Epithelial cell of proximal tubule (primary cell): Measurements from ENCODE around the gene CNTF. TPM values are rescaled to one million over a fixed set of nuclear protein-coding genes. Genes with fewer than 3 reads are reported as not detected.

Experiments
- DNase-seq: peaks from one replicate; pipeline ENCODE4 v3.0.0-alpha.2; 2011; ENCODE audit warnings: low read depth
- H3K4me3 ChIP-seq: 2 replicates; pipeline ENCODE4 v1.5.1; 2011; ENCODE audit warnings: low read depth, mild to moderate bottlenecking, low read length
- total RNA-seq: library from RNA; depleted of rRNA; stranded (reverse); fragments of >200 nt; gene quantifications from 2 replicates; pipeline ENCODE4 v1.2.3, GENCODE V29; 2015
- TF ChIP-seq, protein P1 (sequence below): conservative IDR thresholded peaks from 2 replicates; pipeline ENCODE4 v1.5.1; 2012; ENCODE audit warnings: low read depth, mild to moderate bottlenecking, low read length

Gene CNTF
- total RNA-seq, 1 donor from 2014 or later = 0.29 TPM

DNA sequence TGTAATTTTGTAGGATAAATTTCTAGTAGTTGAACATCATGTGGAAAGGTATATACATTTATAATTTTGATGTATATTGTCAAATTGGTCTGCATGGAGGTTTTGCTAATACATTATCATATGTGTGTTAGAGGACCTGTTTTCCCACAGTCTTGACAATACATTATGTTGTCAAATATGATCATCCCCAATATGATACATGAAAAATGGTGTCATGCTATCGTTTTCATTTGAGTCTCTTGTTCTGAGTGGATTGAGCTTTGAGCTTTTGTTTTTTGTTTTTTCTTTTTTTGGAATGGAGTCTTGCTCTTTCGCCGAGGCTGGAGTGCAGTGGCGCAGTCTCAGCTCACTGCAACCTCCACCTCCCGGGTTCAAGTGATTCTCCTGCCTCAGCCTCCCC, 14.1 kb upstream of the CNTF start:
- no peak overlapping the region for H3K4me3 ChIP-seq
- no peak for DNase-seq
- TF ChIP-seq, protein P1, sequence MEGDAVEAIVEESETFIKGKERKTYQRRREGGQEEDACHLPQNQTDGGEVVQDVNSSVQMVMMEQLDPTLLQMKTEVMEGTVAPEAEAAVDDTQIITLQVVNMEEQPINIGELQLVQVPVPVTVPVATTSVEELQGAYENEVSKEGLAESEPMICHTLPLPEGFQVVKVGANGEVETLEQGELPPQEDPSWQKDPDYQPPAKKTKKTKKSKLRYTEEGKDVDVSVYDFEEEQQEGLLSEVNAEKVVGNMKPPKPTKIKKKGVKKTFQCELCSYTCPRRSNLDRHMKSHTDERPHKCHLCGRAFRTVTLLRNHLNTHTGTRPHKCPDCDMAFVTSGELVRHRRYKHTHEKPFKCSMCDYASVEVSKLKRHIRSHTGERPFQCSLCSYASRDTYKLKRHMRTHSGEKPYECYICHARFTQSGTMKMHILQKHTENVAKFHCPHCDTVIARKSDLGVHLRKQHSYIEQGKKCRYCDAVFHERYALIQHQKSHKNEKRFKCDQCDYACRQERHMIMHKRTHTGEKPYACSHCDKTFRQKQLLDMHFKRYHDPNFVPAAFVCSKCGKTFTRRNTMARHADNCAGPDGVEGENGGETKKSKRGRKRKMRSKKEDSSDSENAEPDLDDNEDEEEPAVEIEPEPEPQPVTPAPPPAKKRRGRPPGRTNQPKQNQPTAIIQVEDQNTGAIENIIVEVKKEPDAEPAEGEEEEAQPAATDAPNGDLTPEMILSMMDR = no peak

DNA sequence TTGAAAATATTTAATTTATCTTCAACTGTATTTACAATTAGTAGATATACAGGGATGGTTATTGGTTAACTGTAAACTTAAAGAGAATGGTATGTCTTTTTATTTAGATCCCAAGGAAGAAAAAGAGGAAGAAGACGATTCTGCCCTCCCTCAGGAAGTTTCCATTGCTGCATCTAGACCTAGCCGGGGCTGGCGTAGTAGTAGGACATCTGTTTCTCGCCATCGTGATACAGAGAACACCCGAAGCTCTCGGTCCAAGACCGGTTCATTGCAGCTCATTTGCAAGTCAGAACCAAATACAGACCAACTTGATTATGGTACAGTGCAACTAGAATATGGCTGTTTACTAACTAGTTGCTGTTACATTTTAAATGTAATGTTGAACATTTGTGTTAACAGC, 12.7 kb upstream of the CNTF start:
- no peak for DNase-seq
- no peak overlapping the region for H3K4me3 ChIP-seq
- TF ChIP-seq, protein P1 = no peak

DNA sequence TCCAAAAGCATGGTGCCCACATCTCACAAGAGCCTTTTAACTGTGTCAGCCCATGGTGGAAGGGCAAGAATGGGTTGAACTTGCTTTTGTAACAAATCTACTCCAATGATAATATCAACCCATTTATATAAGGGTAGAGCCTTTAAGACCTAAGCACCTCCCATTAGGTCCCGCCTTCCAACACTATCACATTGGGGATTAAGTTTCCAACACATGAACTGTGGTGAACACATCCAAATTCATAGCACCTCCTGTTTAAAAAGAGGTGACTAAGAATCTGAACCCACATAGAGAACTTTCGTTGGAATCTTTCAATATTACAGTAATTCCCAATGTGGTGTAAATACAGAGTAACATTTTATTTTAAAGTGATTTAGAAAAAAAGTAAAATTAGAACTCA, 9.2 kb upstream of the CNTF start:
- TF ChIP-seq, protein P1 = no peak
- no peak for DNase-seq
- H3K4me3 ChIP-seq = no peak overlapping the region

DNA sequence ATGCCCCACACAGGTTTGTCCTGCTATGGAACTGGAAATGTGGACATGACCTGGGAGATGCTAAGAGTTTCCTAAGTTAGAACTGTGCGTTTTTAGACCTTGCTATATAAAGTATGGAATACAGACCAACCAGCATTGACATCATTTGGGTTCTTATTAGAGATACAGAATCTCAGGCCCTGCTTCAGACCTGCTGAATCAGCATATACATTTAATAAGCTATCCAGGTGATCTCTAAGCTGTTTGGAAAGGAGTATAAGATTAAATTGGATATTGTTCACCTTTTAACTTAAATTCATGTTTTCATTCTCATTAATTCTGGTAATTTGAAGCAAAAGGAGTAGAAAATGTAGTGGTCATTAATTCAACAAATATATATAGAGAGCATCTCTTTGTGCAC, 6.9 kb upstream of the CNTF start:
- no peak for DNase-seq
- TF ChIP-seq, protein P1 = no peak
- no peak overlapping the region for H3K4me3 ChIP-seq

DNA sequence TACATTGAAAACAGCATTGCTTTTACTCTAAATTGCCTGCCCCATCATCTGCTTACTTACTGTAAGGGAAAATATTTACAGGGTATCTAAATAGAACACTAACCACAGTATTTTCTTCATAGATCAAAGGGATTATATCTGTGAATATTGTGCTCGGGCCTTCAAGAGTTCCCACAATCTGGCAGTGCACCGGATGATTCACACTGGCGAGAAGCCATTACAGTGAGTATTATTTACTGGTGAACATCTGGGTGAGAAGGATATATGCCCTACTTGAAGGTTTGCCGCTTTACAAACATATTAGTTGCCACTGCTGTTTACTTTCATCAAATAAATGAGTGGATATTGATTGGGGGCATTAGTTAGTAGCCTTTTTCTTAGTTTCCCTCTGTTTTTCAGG, 5.9 kb upstream of the CNTF start:
- H3K4me3 ChIP-seq = no peak overlapping the region
- TF ChIP-seq, protein P1 = no peak
- no peak for DNase-seq

DNA sequence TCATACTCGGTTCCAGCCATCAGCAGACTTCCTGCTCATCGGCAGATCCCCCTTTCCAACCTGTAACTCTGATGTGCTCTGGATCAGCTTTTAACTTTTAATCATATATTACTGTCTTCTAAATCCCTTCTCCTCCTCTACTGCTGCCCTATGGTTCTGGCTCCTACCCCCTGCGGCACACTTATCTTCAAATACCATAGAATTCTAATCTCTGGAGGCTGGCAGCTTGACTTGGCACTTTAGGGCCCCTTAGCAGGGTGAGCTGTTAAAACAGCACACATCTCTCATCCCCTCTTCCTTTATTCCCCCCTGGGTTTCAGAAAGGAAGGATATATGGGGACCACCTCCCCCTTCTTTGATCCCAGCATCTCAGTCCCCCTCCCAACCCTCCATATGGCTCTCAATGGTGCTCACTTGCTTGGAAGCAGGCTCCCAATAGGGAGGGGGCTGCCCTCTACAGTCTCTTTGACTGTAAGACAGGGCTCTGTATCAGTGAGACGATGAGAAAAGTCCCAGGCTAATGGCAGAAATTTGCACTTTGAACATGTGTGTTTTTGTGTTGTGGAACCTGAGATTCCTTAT, 4.4 kb upstream of the CNTF start:
- no peak for DNase-seq
- no peak overlapping the region for H3K4me3 ChIP-seq
- TF ChIP-seq, protein P1 = peak; percentile 20

DNA sequence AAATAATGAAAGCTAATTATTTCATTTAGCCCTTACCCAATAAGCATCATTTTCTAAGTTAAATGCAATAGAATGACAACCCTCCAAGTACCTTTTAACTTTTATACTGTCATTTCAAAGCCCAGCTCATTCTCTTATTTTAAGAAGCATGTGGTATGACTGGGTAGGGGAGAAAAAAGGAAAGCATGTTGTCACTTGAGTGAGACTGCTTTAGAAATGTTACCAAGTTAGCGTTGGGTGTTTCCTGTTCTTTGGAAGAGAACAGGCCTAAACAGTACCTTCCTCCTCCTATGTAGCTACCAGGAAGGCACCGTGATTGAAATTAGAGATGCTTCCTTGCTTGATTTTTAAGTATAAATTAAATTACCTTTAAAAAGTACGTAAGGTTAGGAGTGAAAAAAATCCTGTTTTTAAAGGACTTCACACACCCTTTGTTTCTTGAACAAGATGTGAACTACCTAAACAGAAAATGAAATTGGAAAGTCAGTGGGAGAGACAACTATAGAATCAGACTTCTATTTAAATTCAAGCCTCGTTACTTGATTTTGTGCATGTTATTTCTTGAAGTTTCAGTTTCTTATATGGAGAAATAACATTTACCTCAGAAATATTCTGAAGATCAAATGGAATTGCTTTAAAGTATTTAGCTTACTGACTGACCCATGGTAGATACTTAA, 741 bp upstream of the CNTF start:
- TF ChIP-seq, protein P1 = no peak
- DNase-seq = no peak
- no peak overlapping the region for H3K4me3 ChIP-seq
